Gastrocnemius medialis (tissue), 4 donors: ENCODE measurements around the gene CTNNA2.

ENCODE experiments used
- CTCF ChIP-seq, 5 experiments: fragments of 450-650 bp in 3 of 5; fragments of 200-600 bp in 2 of 5; sonication (generic) in 2 of 5; IDR thresholded peaks in 4 of 5; conservative IDR thresholded peaks in 1 of 5; 1 replicate in 4 of 5; 2 replicates in 1 of 5; pipeline ENCODE4 v1.5.1; 2016 to 2019; ENCODE audit warnings: antibody characterized with exemption in 5 of 5, mild to moderate bottlenecking in 3 of 5, moderate library complexity in 3 of 5
- POLR2A ChIP-seq, 2 donors: fragments of 450-650 bp; IDR thresholded peaks; one replicate each; pipeline ENCODE4 v1.6.1; 2017; ENCODE audit warnings: antibody characterized with exemption in 2 of 2, mild to moderate bottlenecking in 2 of 2, moderate library complexity in 2 of 2

DNA sequence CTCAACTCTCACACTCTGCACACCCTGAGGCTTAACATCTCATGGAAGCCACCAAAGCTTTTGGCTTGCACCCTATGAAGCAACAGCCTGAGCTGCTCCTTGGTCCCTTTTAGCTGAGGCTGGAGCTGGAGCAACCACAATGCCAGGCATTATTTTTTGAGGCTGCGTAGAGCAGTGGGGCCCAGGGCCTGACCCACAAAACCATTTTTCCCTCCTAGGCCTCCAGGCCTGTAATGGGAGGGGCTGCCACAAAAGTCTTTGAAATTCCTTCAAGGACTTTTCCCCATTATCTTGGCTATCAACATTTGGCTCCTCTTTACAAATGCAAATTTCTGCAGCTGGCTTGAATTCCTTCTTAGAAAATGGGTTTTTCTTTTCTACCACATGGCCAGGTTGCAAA is 39.8 kb downstream of the CTNNA2 start:
- no peak for TF ChIP-seq CTCF (IDR thresholded peaks at IDR 0.05 in 4 of 5, conservative IDR thresholded peaks at IDR 0.05 in 1 of 5)
- TF ChIP-seq POLR2A (IDR thresholded peaks at IDR 0.05): no peak
